ENCODE measurements around the gene ARSJ.
A peak's percentile ranks its signal among the peaks of the same experiment; 100 is the strongest.
"Not testable (repeated sequence)": the region's sequence is repeated elsewhere in the genome, so short reads cannot be mapped to it uniquely, and the experiment has no call there.

ARSJ gene

DNA sequence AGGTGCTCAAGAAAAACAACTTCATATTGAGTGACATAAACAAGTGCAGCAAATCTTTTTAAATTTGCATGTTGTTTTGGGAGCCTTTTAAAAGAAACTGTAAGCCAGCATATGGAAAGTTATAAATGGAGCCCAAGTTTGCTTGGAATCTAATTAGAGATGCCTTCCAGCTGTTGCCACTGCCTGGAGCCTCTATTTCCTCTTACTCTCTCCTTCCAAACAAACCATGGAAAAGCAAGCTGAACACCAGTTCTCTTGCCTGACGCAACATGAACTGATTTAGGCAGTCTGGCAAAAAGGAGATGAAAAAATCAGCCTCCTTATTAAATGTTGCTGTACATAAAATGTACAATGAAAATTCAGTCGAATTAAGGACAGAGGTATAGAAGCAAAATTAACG, 21.5 kb downstream of the ARSJ start:
- no peak for DNase-seq (ENCODE audit: low spot score)

GRCh38 chr4:113955948-113956347, 23.5 kb downstream of the ARSJ start:
- DNase-seq (ENCODE audit: low spot score) = no peak

GRCh38 chr4:113955411-113955810, 24.0 kb downstream of the ARSJ start:
- DNase-seq (ENCODE audit: low spot score) = no peak

DNA sequence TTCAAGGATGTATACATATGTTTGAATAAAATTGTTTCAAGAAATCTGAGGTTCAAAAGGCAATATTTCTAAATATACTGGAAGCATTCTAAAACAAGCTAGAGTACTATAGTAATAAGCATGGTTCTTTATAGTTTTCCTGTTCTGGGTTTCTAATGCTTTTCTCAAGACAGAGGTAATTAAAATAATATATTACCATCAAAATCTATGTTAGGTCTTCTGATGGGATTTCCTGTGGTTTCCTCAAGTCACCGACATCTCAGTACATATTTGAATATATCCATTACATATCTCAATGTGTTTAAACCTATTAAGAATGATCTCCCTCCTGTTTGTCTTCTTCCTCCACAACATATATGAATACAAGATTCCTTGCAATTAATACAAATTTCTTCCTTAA, 25.6 kb downstream of the ARSJ start:
- no peak for DNase-seq (ENCODE audit: low spot score)

- peak; percentile 16 for DNase-seq (ENCODE audit: low spot score)
Observed at GRCh38 chr4:113952452-113953029, 26.9 kb downstream of the ARSJ start.

- DNase-seq (ENCODE audit: low spot score) = no peak
Observed at GRCh38 chr4:113951263-113951662, 28.2 kb downstream of the ARSJ start.

DNA sequence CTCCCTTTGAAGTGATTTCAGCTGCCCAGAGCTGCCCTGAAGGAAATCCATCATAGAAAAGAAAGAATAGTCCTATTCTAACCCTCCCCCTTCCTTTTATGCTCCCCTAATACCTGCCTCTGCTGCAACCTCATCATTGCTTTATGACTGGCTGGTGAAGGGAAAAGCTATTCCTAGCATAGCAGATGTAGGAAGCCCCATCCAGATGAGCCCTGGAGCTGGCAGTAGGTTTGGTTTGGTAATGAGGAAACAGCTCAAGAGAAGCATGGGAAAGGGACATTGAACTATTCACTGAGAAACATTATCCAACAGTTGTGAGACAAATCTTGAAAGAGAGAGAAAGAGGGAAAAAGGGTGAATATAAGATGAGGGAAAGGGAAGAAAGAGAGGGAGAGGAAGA, 29.2 kb downstream of the ARSJ start:
- DNase-seq (ENCODE audit: low spot score) = no peak

DNA sequence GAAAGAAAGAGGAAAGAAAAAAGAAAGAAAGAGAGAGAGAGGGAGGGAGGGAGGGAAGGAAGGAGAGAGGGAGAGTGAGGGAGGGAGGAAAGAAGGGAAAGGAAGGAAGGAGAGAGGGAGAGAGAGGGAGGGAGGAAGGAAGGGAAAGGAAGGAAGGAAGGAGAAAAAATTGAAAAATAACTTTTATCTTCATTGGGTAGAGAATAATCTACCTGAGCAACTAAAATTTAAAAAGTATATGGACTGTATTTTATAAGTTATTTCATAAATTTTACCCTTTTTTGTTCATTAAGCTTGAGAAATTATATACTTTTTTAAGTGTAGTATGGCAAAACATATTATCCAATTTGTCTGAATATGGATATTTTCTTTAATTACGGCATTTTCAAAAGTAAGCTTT, 32.0 kb downstream of the ARSJ start:
- DNase-seq (ENCODE audit: low spot score) = no peak

DNA sequence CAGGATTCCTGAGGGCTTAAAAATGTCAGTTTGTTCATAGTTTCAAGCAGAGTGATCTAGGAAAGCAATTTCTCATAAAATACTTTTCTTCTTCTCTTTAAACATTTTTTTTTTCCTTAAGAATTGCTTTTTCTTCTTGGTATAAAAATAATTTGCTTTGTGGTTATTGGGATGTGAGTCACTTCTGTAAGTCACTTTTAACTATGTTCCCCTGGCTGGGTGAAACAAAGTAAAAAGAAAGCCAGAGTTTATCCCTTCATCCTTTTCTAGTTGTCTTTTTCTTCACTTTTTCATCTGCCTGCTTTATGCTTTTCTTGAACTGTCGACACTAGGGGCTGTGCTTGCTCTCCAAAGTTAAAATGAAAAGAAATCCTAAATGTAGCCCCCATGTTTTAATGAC, 33.5 kb downstream of the ARSJ start:
- DNase-seq (ENCODE audit: low spot score) = peak; percentile 39

GRCh38 chr4:113943863-113944262, 35.6 kb downstream of the ARSJ start:
- peak; percentile 12 for DNase-seq (ENCODE audit: low spot score)

GRCh38 chr4:113943085-113943484, 36.4 kb downstream of the ARSJ start:
- DNase-seq (ENCODE audit: low spot score) = no peak

- DNase-seq (ENCODE audit: low spot score) = no peak
Observed at GRCh38 chr4:113941836-113942235, 37.6 kb downstream of the ARSJ start.

GRCh38 chr4:113940103-113940502, 39.3 kb downstream of the ARSJ start:
- not testable (repeated sequence) for DNase-seq (ENCODE audit: low spot score)

GRCh38 chr4:113935190-113935589, 44.3 kb downstream of the ARSJ start:
- no peak for DNase-seq (ENCODE audit: low spot score)

- not testable (repeated sequence) for DNase-seq (ENCODE audit: low spot score)
Observed at GRCh38 chr4:113924706-113925105, 54.7 kb downstream of the ARSJ start.

- DNase-seq (ENCODE audit: low spot score) = peak; percentile 9
Observed at GRCh38 chr4:113921089-113921794, 58.2 kb downstream of the ARSJ start.

GRCh38 chr4:113919611-113920010, 59.8 kb downstream of the ARSJ start:
- no peak for DNase-seq (ENCODE audit: low spot score)

GRCh38 chr4:113919145-113919544, 60.3 kb downstream of the ARSJ start:
- DNase-seq (ENCODE audit: low spot score) = no peak

- DNase-seq (ENCODE audit: low spot score) = no peak
Observed at GRCh38 chr4:113908829-113909228, 70.6 kb downstream of the ARSJ start.

- no peak for DNase-seq (ENCODE audit: low spot score)
Observed at GRCh38 chr4:113907559-113907958, 71.9 kb downstream of the ARSJ start.

- DNase-seq (ENCODE audit: low spot score) = peak; percentile 19
Observed at GRCh38 chr4:113905301-113905700, 74.1 kb downstream of the ARSJ start.

GRCh38 chr4:113904877-113905276, 74.6 kb downstream of the ARSJ start:
- no peak for DNase-seq (ENCODE audit: low spot score)

- DNase-seq (ENCODE audit: low spot score) = no peak
Observed at GRCh38 chr4:113901994-113902787, 77.3 kb downstream of the ARSJ start.
